MM.1S (cell line): Measurements from ENCODE around the gene SEMA6A.

ENCODE experiments used
- EZH2 ChIP-seq: fragments of 300-600 bp; sonication (generic); optimal IDR thresholded peaks from 2 replicates; pipeline ENCODE3; 2017; ENCODE audit warnings: low read depth, mild to moderate bottlenecking, antibody characterized with exemption, low read length, mixed read lengths
- EZH2phosphoT487 ChIP-seq: fragments of 300-600 bp; sonication (generic); IDR thresholded peaks from 2 replicates; pipeline ENCODE4 v1.6.1; 2018; ENCODE audit warnings: antibody characterized with exemption, low read length
- TF ChIP-seq, protein P1 (sequence below): fragments of 300-600 bp; sonication (generic); IDR thresholded peaks from 2 replicates; pipeline ENCODE4 v1.5.1; 2016; ENCODE audit warnings: antibody characterized with exemption, low read length, mixed read lengths

GRCh38 chr5:116478491-116478890 is 96.1 kb downstream of the SEMA6A start:
- TF ChIP-seq, protein P1, sequence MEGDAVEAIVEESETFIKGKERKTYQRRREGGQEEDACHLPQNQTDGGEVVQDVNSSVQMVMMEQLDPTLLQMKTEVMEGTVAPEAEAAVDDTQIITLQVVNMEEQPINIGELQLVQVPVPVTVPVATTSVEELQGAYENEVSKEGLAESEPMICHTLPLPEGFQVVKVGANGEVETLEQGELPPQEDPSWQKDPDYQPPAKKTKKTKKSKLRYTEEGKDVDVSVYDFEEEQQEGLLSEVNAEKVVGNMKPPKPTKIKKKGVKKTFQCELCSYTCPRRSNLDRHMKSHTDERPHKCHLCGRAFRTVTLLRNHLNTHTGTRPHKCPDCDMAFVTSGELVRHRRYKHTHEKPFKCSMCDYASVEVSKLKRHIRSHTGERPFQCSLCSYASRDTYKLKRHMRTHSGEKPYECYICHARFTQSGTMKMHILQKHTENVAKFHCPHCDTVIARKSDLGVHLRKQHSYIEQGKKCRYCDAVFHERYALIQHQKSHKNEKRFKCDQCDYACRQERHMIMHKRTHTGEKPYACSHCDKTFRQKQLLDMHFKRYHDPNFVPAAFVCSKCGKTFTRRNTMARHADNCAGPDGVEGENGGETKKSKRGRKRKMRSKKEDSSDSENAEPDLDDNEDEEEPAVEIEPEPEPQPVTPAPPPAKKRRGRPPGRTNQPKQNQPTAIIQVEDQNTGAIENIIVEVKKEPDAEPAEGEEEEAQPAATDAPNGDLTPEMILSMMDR, result no peak
- TF ChIP-seq EZH2phosphoT487 (no peak), EZH2 (no peak)
